Esophagus muscularis mucosa (tissue), 2 donors: ENCODE measurements around the gene NKX3-2.

Experiments used
- POLR2A ChIP-seq: fragments of 450-650 bp; IDR thresholded peaks from one replicate; pipeline ENCODE4 v1.6.1; 2017; ENCODE audit warnings: antibody characterized with exemption, moderate library complexity, mild to moderate bottlenecking, low read depth
- POLR2AphosphoS5 ChIP-seq, 2 donors: sonication (generic); formaldehyde crosslinking; IDR thresholded peaks; one replicate each; pipeline ENCODE4 v1.6.1; 2017; ENCODE audit warnings: antibody characterized with exemption in 2 of 2

GRCh38 chr4:13535118-13535517 lies 9.2 kb downstream of the NKX3-2 start:
- TF ChIP-seq POLR2A (no peak), POLR2AphosphoS5 (IDR thresholded peaks at IDR 0.05) (no peak)
